Panc1 (cell line): ENCODE results near the gene IGSF23.

Experiments used
- CTCF ChIP-seq: fragments of 450-650 bp; IDR thresholded peaks from 2 replicates; pipeline ENCODE4 v1.5.1; 2017; ENCODE audit warnings: mild to moderate bottlenecking
- POLR2AphosphoS5 ChIP-seq: IDR thresholded peaks from 2 replicates; pipeline ENCODE4 v1.6.1; 2012; ENCODE audit warnings: mild to moderate bottlenecking, low read depth, low read length, moderate library complexity
- REST ChIP-seq, 2 experiments: IDR thresholded peaks; 2 replicates each; pipeline ENCODE4 v1.6.1; 2011 to 2012; ENCODE audit warnings: low read depth in 2 of 2, control low read depth in 1 of 2, low read length in 1 of 2, mild to moderate bottlenecking in 1 of 2, moderate library complexity in 1 of 2; ENCODE audit not compliant: insufficient read depth in 1 of 2
- SIN3A ChIP-seq: IDR thresholded peaks from 2 replicates; pipeline ENCODE4 v1.6.1; 2012; ENCODE audit warnings: low read depth, mild to moderate bottlenecking, low read length, moderate library complexity, borderline replicate concordance; ENCODE audit not compliant: insufficient read depth

GRCh38 chr19:44640518-44640917 lies 27.2 kb downstream of the IGSF23 start:
- TF ChIP-seq CTCF = no peak
- TF ChIP-seq POLR2AphosphoS5 = no peak
- TF ChIP-seq REST (IDR thresholded peaks at IDR 0.05; ENCODE audit: insufficient read depth in 1 of 2, low read depth in 2 of 2, low read length in 1 of 2) = no peak
- TF ChIP-seq SIN3A = no peak
